Measurements from ENCODE around the gene BET1L.
"Not testable (repeated sequence)": the region's sequence is repeated elsewhere in the genome, so short reads cannot be mapped to it uniquely, and the experiment has no call there.

Gene BET1L

GRCh38 chr11:227824-228379, 20.7 kb upstream of the BET1L start:
- no peak for DNase-seq (ENCODE audit: low spot score)

DNA sequence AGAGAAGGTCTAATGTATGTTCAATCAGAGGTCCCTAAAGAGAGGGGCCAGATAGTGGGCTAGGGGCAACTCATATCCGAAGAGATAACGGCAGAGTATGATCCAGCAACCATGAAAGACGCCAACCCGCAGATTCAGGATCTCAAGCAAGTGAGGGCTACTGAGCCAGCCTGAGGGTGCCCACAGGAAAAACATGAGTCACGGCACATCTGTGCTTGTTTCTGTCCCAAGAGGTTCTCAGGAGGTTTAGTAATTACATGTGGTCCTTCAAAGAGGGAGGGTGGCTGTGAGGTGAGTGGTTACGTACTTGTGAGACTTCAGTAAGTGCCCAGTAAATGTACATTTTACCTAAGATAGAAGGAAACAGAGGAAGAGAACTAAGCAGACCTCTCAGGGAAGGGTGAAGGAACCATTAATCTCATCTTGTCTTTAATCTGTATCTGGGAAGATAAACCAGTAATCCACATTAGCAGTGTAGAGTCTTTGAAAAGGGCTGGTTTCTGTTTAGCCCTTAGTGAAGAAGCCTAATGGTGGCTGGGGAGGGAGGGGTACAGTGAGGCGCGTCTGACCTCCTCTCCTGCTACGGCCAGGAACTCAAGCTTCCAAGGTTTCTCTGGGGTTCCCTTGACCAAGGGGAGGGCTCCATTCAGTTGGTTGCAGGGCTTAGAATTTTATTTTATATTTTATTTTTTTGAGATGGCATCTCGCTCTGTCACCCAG, 18.7 kb upstream of the BET1L start:
- DNase-seq (ENCODE audit: low spot score), result no peak

- DNase-seq (ENCODE audit: low spot score), result no peak
These were observed 17.2 kb upstream of the BET1L start for GRCh38 chr11:224424-224823.

DNA sequence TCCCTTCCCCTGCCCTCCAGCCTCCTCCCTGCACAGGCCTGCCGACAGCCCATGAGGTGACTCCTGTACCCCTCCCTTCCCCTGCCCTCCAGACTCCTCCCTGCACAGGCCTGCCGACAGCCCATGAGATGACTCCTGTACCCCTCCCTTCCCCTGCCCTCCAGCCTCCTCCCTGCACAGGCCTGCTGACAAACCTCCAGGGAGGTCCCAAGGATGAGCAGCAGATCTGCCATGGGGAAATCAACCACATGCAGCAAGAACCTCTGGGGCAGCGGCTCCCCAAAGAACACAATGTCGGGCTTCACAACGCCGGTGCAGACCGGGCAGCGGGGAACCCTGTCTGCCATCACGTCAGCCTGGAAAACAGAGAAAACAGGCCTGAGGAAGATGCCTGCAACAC, 16.7 kb upstream of the BET1L start:
- no peak for DNase-seq (ENCODE audit: low spot score)

DNA sequence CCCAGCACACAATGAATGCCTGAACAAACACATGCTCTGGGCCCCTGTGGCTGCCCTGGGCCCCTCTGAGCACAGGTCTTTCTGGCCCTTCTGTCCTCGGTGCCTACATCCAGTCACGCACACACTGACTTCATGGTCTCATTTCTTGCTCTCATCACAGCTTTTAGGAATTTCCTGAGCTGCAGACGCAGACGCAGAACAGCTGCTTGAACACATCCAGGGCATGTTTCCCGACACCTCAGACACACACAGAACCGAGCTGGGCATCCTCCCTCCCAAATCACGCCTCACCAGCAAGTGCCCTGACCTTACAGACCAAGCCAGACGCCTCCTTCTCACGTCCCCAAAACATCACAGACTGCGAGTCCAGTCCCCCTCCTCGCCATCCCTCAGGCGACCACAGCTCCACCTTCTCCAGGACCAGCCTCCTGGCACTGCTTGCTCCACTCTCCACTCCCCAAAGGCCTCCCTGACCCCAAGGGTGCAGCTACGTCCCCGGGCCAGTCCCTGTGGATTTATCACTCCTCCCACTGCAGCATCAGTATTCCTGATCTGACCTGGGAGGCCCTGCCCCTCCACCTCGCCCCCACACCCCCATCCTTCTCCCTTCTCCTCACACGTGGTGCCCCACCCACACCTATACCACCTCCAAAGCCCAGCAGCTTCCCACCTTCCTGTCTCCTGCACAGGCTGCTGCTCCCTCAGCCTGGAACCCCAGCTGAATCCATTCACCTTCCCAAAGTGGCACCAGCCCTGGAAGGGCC, 16.0 kb upstream of the BET1L start:
- no peak for DNase-seq (ENCODE audit: low spot score)

DNA sequence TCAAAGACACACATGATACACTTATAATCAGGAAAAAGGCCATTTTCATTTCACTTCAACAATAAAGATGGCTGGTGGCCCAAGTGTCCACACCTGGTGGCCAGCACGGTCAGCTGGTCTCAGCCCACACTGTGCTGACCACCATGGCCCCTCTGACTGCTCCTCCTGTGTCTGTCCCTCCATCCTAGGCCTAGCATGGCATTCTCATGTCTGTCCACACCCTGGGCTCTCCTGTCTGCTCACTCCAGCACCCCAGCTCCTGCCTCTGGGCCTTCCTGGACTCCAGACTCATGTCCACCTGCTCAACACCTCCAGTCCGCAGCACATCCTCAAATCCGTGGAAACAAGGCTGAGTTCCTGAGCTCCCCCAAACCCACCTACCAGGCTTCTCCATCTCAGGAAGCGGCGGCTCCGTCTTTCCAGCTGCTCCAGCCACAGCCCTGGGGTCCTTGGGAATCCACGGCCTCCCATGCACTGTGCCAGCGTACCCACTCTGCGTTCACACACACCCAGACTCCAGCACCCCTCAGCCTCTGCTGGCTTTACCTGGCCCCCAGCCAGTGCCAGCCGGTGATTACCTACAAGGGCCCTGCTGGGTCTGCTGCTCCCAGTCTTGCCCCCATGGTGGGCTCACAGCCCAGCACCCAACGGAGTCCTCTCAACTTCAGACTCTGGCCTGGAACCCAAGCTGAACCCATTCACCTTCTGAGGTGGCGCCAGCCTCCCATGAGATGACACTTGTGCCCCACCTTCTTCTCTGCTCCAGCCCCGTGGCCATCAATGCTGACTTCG, 15.0 kb upstream of the BET1L start:
- no peak for DNase-seq (ENCODE audit: low spot score)

GRCh38 chr11:221539-221938, 14.3 kb upstream of the BET1L start:
- DNase-seq (ENCODE audit: low spot score), result no peak

GRCh38 chr11:220641-221215, 13.5 kb upstream of the BET1L start:
- not testable (repeated sequence) for DNase-seq (ENCODE audit: low spot score)

DNA sequence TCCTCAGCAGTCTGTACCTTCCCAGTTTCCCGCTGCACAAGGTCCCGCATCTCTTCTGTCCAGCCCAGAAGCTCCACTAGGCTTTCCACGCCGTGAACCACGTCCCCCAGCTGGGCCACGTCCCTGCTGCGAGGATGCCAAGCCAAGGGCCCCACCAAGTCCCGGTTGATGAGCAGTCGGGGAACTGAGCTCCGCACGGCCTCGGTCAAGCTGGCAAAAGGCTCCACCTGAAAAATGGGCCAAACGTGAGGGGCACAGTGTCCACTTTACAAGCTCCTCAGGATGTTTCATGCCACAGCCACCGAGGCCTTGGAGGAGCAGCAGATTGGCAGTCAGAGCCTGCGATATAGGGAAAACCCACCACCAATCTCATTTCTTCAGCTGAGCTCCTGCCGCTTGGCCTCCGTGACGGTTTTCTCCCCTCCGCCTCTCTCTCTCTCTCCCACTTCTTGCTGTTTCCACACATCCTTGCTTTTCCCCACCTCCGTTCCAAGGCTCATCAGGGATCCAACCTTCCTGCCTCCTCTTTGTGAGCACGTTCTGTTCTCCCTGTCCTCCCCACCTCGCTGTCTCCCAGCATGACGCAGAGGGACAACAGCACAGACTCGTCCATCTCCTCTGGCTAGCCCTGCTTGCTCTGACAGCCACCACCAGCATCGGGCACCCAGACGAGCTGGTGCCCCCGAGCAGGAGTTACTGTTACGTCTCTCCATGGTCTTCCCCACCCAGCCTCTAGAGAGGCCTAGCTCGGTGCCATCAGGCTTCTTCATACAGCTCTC, 11.8 kb upstream of the BET1L start:
- no peak for DNase-seq (ENCODE audit: low spot score)

GRCh38 chr11:217704-218103, 10.5 kb upstream of the BET1L start:
- no peak for DNase-seq (ENCODE audit: low spot score)

DNA sequence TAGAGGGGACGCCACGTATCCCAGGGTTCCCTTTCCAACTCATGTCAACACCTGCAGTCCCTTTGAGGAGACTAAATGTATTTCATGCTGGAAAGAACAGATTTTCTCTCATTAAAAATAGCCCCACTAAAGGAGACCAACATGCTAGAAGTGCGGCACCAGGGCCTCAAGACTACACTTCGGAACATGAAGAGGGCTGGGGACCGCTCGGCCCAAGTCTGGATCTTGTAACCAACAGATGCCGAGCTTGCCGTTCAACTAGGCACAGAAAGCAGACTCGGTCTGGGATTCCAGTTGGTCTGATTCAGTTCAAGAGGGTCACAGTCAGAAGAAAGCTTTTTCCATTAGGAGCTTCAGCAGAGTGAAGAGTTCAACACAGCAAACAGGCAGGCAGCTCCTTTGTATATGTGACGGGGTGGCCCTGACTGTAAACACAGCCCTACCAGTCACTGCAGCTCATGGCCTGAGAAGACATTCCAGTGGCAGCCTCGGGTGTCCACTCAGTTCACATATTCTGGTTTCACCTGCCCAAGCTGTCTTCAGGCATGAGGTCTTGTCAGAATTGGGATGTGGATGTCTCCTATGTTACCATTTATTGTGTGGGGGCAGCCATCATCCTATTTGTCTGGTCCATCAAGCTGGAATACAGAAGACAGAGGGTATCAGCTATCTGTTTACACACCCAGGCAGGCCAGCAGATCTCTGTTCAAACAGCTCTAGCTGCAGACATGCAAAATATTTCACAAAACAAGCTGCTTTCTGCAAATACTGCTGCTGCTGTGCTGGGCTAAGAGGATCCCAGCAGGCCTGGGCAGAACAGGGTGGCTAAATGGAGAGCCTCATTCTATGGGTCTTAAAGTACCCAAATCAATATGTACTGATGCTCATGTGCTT, 9.1 kb upstream of the BET1L start:
- DNase-seq (ENCODE audit: low spot score), result no peak

GRCh38 chr11:215581-216037, 8.4 kb upstream of the BET1L start:
- no peak for DNase-seq (ENCODE audit: low spot score)

DNA sequence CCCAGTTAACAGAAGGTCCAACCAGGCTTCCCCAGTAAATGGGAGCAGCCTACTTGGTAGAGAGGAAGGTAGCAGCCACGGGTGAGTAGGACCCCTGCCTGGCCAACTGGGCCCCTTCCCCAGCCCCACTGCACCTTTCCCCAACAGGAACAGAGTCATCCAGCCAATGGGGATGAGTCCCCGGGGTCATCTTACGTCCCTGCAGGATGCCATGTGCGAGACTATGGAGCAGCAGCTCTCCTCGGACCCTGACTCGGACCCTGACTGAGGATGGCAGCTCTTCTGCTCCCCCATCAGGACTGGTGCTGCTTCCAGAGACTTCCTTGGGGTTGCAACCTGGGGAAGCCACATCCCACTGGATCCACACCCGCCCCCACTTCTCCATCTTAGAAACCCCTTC, 6.9 kb upstream of the BET1L start:
- no peak for DNase-seq (ENCODE audit: low spot score)

DNA sequence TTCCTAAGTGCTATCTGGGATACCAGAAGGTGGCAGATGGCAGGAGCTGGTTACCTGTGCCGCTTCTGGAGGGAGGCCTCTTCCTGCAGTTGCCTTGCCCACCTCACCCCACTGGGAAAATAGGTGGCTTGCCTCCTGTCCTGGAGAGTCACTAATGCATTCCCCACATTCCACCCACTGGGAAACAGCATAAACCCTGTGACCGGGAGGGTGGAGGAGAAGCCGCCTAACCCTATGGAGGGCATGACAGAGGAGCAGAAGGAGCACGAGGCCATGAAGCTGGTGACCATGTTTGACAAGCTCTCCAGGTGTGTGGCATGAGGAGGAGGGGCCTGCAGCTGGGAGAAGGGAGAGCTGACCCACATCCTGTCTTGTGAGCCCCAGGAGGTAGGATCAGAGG, 5.9 kb upstream of the BET1L start:
- no peak for DNase-seq (ENCODE audit: low spot score)

- DNase-seq (ENCODE audit: low spot score), result no peak
These were observed 5.2 kb upstream of the BET1L start for GRCh38 chr11:212150-213100.

- DNase-seq (ENCODE audit: low spot score), result no peak
These were observed 4.5 kb upstream of the BET1L start for GRCh38 chr11:211741-212140.

DNA sequence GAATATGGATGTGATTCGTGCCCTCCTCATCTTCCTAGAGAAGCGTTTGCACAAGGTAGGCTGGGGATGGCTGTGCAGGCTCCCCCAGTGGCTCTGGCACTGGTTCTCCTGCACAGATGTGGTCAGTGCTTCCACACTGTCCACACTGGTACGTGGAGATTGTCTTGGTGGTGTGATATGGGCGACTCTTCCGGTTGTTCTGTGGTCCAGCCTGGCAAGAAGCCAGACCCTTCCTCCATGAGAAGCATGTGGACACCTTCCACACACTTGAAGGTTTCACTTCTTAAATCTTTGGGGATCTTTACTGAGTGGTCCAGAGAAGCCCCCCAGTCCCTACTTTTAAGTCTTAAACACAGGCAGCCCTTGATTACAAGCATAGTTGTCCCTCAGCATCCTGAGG, 4.1 kb upstream of the BET1L start:
- DNase-seq (ENCODE audit: low spot score), result no peak

DNA sequence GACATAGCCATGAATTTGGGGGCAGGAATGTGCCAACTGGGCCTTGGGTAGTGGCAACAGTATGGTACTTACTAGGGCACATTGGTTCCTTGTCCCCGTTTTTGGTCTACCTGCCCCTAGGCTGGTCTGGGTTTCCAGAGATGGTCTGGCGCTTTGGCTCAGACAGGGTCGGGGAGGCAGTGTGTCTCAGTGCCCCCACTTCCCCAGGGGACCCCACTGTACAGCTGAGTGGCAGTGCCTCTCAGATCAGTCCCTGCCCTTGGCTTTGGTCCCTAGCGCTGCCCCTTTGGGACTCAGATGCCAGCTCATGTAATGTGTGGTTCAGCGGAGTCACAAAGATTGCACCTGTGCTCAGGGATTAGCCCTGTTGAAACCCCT, 3.6 kb upstream of the BET1L start:
- DNase-seq (ENCODE audit: low spot score), result no peak

GRCh38 chr11:210122-210802, 3.1 kb upstream of the BET1L start:
- DNase-seq (ENCODE audit: low spot score), result peak; percentile 82
